ENCODE measurements around the gene UBAP2L.

DNA sequence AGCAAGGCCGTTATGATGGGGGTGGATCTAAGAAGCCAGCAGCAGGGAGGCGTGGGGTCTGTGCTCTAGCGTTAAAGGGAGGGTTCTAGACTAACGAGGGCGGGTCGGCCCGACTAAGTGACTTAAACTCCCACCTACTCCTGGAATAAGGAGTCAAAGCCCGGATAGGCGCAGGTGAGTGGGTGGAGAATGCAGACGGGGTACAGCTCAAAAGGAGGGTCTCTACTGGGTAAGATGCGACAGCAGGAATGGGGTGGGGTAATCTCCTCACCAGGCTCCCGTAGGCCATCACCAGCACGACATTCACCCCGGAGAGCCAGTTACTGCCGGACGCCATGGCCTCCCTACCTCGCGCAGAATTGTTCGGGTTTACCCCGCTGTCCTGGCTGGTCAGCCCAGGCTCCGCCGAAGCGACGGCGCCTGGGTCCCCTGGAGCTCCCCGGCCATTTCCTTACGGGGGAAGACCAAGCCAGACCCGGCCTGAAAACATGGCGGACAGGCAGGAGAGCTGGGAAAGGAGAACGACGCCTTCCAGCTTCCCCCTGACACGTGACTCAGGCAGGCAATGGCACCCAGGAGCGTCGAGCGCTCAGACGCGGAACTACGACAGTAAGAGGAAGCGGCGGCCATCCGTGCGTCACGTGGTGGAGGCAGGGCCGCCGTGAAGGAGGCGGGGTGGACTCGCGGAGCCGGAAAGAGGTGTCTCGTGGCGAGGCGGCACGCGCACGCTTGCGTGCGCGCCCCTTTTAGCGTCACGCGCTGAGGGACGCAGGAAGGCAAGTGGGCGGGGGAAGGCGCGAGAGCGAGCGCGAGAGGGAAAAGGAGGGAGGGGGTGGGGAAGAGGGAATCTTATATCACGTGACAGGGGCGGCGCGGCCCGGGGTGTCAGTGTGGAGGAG lies at the start of gene UBAP2L:
- TF ChIP-seq, protein P1, sequence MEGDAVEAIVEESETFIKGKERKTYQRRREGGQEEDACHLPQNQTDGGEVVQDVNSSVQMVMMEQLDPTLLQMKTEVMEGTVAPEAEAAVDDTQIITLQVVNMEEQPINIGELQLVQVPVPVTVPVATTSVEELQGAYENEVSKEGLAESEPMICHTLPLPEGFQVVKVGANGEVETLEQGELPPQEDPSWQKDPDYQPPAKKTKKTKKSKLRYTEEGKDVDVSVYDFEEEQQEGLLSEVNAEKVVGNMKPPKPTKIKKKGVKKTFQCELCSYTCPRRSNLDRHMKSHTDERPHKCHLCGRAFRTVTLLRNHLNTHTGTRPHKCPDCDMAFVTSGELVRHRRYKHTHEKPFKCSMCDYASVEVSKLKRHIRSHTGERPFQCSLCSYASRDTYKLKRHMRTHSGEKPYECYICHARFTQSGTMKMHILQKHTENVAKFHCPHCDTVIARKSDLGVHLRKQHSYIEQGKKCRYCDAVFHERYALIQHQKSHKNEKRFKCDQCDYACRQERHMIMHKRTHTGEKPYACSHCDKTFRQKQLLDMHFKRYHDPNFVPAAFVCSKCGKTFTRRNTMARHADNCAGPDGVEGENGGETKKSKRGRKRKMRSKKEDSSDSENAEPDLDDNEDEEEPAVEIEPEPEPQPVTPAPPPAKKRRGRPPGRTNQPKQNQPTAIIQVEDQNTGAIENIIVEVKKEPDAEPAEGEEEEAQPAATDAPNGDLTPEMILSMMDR (IDR thresholded peaks at IDR 0.05), result no peak
- peak; percentile 57 to 77 for TF ChIP-seq POLR2A (IDR thresholded peaks at IDR 0.05)

Data from Peyer's patch (tissue), 4 donors.